H9 (cell line): ENCODE measurements around the gene SMC5. TPM values are rescaled to one million over a fixed set of nuclear protein-coding genes. Genes with fewer than 3 reads are reported as not detected.

Experiments used
- DNase-seq: peaks from one replicate; pipeline ENCODE4 v3.0.0-alpha.2; 2017
- H2AFZ ChIP-seq: one replicate; pipeline ENCODE4 v1.6.1; 2013; ENCODE audit warnings: mild to moderate bottlenecking, low read length, control low read depth, moderate library complexity
- H2AK5ac ChIP-seq: 2 replicates; pipeline ENCODE4 v1.6.1; 2013; ENCODE audit warnings: low read length, control low read depth, mixed read lengths; ENCODE audit not compliant: insufficient read length
- H2BK120ac ChIP-seq: one replicate; pipeline ENCODE4 v1.6.1; 2013; ENCODE audit warnings: low read depth, mild to moderate bottlenecking, low read length, control low read depth, inconsistent platforms; ENCODE audit not compliant: poor library complexity, severe bottlenecking
- H2BK12ac ChIP-seq: 2 replicates; pipeline ENCODE4 v1.6.1; 2013; ENCODE audit warnings: low read length, control low read depth, mixed read lengths, low read depth; ENCODE audit not compliant: insufficient read length
- H2BK15ac ChIP-seq: 2 replicates; pipeline ENCODE4 v1.6.1; 2013; ENCODE audit warnings: low read depth, low read length, control low read depth
- H2BK20ac ChIP-seq: one replicate; pipeline ENCODE4 v1.6.1; 2013; ENCODE audit warnings: low read depth, mild to moderate bottlenecking, low read length, control low read depth, inconsistent platforms; ENCODE audit not compliant: poor library complexity, severe bottlenecking
- H2BK5ac ChIP-seq: 2 replicates; pipeline ENCODE4 v1.6.1; 2013; ENCODE audit warnings: low read length, control low read depth, mixed read lengths; ENCODE audit not compliant: insufficient read length
- H3K14ac ChIP-seq: 2 replicates; pipeline ENCODE4 v1.6.1; 2013; ENCODE audit warnings: low read length, control low read depth; ENCODE audit not compliant: insufficient read depth
- H3K18ac ChIP-seq: 2 replicates; pipeline ENCODE4 v1.6.1; 2013; ENCODE audit warnings: low read depth, mild to moderate bottlenecking, mixed read lengths, low read length, control low read depth; ENCODE audit not compliant: insufficient read length
- H3K23ac ChIP-seq: 2 replicates; pipeline ENCODE4 v1.6.1; 2013; ENCODE audit warnings: low read length, control low read depth, mixed read lengths, low read depth; ENCODE audit not compliant: insufficient read length
- H3K23me2 ChIP-seq: 2 replicates; pipeline ENCODE4 v1.6.1; 2013; ENCODE audit warnings: low read depth, mild to moderate bottlenecking, mixed read lengths, low read length, control low read depth; ENCODE audit not compliant: insufficient read length, poor library complexity, severe bottlenecking
- H3K27ac ChIP-seq: 2 replicates; pipeline ENCODE4 v1.5.1; 2013; ENCODE audit warnings: low read length, control low read depth, mixed read lengths, low read depth; ENCODE audit not compliant: insufficient read length
- H3K27me3 ChIP-seq: 2 replicates; pipeline ENCODE4 v1.6.1; 2013; ENCODE audit warnings: low read length, control low read depth, inconsistent platforms; ENCODE audit not compliant: insufficient read depth
- H3K4ac ChIP-seq: 2 replicates; pipeline ENCODE4 v1.6.1; 2013; ENCODE audit warnings: low read depth, mild to moderate bottlenecking, control low read depth, inconsistent platforms, low read length, moderate library complexity
- H3K4me1 ChIP-seq: 2 replicates; pipeline ENCODE4 v1.6.1; 2013; ENCODE audit warnings: low read length, control low read depth, inconsistent platforms; ENCODE audit not compliant: insufficient read depth
- H3K4me2 ChIP-seq: 2 replicates; pipeline ENCODE4 v1.6.1; 2013; ENCODE audit warnings: low read length, control low read depth, mixed read lengths; ENCODE audit not compliant: insufficient read length, insufficient read depth
- H3K56ac ChIP-seq: 2 replicates; pipeline ENCODE4 v1.6.1; 2013; ENCODE audit warnings: low read depth, mild to moderate bottlenecking, mixed read lengths, low read length, control low read depth; ENCODE audit not compliant: insufficient read length
- H3K79me1 ChIP-seq: 2 replicates; pipeline ENCODE4 v1.6.1; 2013; ENCODE audit warnings: low read depth, mild to moderate bottlenecking, moderate library complexity, low read length, control low read depth, inconsistent platforms; ENCODE audit not compliant: insufficient read depth, poor library complexity, severe bottlenecking
- H3K79me2 ChIP-seq: 2 replicates; pipeline ENCODE4 v1.6.1; 2013; ENCODE audit warnings: low read length, control low read depth, inconsistent platforms; ENCODE audit not compliant: insufficient read depth
- H3K9ac ChIP-seq: 2 replicates; pipeline ENCODE4 v1.6.1; 2013; ENCODE audit warnings: low read length, control low read depth, mixed read lengths; ENCODE audit not compliant: insufficient read length; ENCODE audit errors: extremely low read depth
- H3K9me3 ChIP-seq: one replicate; pipeline ENCODE4 v1.6.1; 2013; ENCODE audit warnings: low read depth, low read length, inconsistent platforms; ENCODE audit not compliant: control insufficient read depth
- H3T11ph ChIP-seq: one replicate; pipeline ENCODE4 v1.6.1; 2013; ENCODE audit warnings: mild to moderate bottlenecking, low read length, control low read depth, inconsistent platforms
- H4K20me1 ChIP-seq: one replicate; pipeline ENCODE4 v1.6.1; 2013; ENCODE audit not compliant: control insufficient read depth, insufficient read length, insufficient read depth
- H4K5ac ChIP-seq: 2 replicates; pipeline ENCODE4 v1.6.1; 2013; ENCODE audit warnings: low read depth, mild to moderate bottlenecking, mixed read lengths, low read length, control low read depth; ENCODE audit not compliant: insufficient read length
- H4K8ac ChIP-seq: replicated peaks from 2 replicates; pipeline ENCODE4 v1.6.1; 2013; ENCODE audit warnings: low read length, control low read depth, mixed read lengths, low read depth; ENCODE audit not compliant: insufficient read length
- H4K91ac ChIP-seq: 2 replicates; pipeline ENCODE4 v1.6.1; 2013; ENCODE audit warnings: low read depth, mild to moderate bottlenecking, moderate library complexity, mixed read lengths, low read length, control low read depth; ENCODE audit not compliant: insufficient read length
- H3K27ac Mint-ChIP-seq, 3 experiments: 2 replicates in 2 of 3; 3 replicates in 1 of 3; pipeline ENCODE4 v1.8.0; 2020 to 2021; ENCODE audit warnings: mixed read lengths in 3 of 3, mild to moderate bottlenecking in 1 of 3, moderate library complexity in 1 of 3
- H3K27me3 Mint-ChIP-seq: 2 replicates; pipeline ENCODE4 v1.8.0; 2021; ENCODE audit warnings: low read depth, mild to moderate bottlenecking, moderate library complexity, mixed read lengths
- H3K36me3 Mint-ChIP-seq, 3 experiments: 2 replicates in 2 of 3; 3 replicates in 1 of 3; pipeline ENCODE4 v1.8.0; 2020 to 2021; ENCODE audit warnings: low read depth in 3 of 3, mixed read lengths in 3 of 3; ENCODE audit not compliant: insufficient read depth in 1 of 3
- H3K4me1 Mint-ChIP-seq, 2 experiments: 2 replicates each; pipeline ENCODE4 v1.8.0; 2020; ENCODE audit warnings: mixed read lengths in 2 of 2
- H3K4me3 Mint-ChIP-seq, 2 experiments: 2 replicates in 1 of 2; 3 replicates in 1 of 2; pipeline ENCODE4 v1.8.0; 2020 to 2021; ENCODE audit warnings: mild to moderate bottlenecking in 2 of 2, mixed read lengths in 2 of 2, moderate library complexity in 1 of 2
- H3K9me3 Mint-ChIP-seq, 2 experiments: 2 replicates in 1 of 2; 3 replicates in 1 of 2; pipeline ENCODE4 v1.8.0; 2020; ENCODE audit warnings: mild to moderate bottlenecking in 2 of 2, mixed read lengths in 2 of 2, moderate library complexity in 1 of 2
- total RNA-seq: library from RNA; stranded (reverse); gene quantifications from 2 replicates; pipeline ENCODE4 v1.2.1, GENCODE V29; 2021
- TF ChIP-seq, protein P1 (sequence below): fragments of 200-600 bp; sonication (generic); conservative IDR thresholded peaks from 3 replicates; pipeline ENCODE4 v1.8.0; 2021; ENCODE audit warnings: antibody characterized with exemption, mild to moderate bottlenecking

Gene SMC5
- total RNA-seq, 1 experiment from 2014 or later: 29.6 TPM

DNA sequence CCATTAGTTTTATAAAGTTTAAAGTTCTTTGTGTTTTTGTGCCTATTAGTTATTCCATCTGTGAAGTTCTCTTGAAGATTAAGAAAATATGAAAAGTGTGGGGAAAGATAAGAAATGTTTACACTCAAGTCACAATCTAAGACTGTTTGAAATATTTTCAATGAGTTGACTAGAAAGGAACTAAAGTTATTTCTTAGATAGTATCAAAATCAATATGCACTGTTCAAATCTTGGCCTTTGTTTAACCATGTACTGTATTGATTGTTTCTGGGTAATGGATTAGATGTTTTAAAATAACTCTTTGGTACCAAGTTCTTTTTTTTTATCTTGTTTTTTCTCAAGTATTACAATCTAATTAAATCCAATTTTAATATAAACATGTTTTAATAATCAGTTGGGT lies 46.0 kb downstream of the SMC5 start:
- no peak for DNase-seq
- H3K4me3 Mint-ChIP-seq: no peak overlapping the region
- Histone ChIP-seq H4K5ac (no peak overlapping the region), H4K8ac (no peak overlapping the region), H4K91ac (no peak overlapping the region), H3K9me3 (no peaks in the 10 kb centered on the region), H2BK5ac (no peak overlapping the region), H3T11ph (no peak overlapping the region), H3K4ac (no peak overlapping the region), H3K79me1 (no peaks in the 10 kb centered on the region), H2BK12ac (no peak overlapping the region), H3K4me2 (no peak overlapping the region), H3K4me1 (no peaks in the 10 kb centered on the region), H3K14ac (no peak overlapping the region), H3K23ac (no peak overlapping the region), H3K18ac (no peak overlapping the region), H3K23me2 (no peaks in the 10 kb centered on the region), H3K27ac (no peak overlapping the region), H3K56ac (no peak overlapping the region), H3K79me2 (no peaks in the 10 kb centered on the region), H2BK15ac (no peak overlapping the region), H3K9ac (no peak overlapping the region), H2AFZ (no peak overlapping the region), H4K20me1 (no peaks in the 10 kb centered on the region), H2BK20ac (no peak overlapping the region), H2BK120ac (no peak overlapping the region), H3K27me3 (no peaks in the 10 kb centered on the region), H2AK5ac (no peak overlapping the region)
- TF ChIP-seq, protein P1, sequence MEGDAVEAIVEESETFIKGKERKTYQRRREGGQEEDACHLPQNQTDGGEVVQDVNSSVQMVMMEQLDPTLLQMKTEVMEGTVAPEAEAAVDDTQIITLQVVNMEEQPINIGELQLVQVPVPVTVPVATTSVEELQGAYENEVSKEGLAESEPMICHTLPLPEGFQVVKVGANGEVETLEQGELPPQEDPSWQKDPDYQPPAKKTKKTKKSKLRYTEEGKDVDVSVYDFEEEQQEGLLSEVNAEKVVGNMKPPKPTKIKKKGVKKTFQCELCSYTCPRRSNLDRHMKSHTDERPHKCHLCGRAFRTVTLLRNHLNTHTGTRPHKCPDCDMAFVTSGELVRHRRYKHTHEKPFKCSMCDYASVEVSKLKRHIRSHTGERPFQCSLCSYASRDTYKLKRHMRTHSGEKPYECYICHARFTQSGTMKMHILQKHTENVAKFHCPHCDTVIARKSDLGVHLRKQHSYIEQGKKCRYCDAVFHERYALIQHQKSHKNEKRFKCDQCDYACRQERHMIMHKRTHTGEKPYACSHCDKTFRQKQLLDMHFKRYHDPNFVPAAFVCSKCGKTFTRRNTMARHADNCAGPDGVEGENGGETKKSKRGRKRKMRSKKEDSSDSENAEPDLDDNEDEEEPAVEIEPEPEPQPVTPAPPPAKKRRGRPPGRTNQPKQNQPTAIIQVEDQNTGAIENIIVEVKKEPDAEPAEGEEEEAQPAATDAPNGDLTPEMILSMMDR: no peak
- H3K4me1 Mint-ChIP-seq: no peaks in the 10 kb centered on the region
- no peaks in the 10 kb centered on the region for H3K9me3 Mint-ChIP-seq
- H3K36me3 Mint-ChIP-seq: peaks cover 24 to 59% (median 49%) of the 10 kb centered on the region in 3 experiments; a peak in 6 of 7 replicates
- no peaks in the 10 kb centered on the region for H3K27me3 Mint-ChIP-seq
- no peak overlapping the region for H3K27ac Mint-ChIP-seq
